H1 (cell line): ENCODE data around the gene CADPS. TPM values are rescaled to one million over a fixed set of nuclear protein-coding genes. Genes with fewer than 3 reads are reported as not detected.

ENCODE experiments used
- CTCF ChIA-PET: fragments of 300-600 bp; sonication (Branson Sonifier 250); formaldehyde crosslinking; loops from one replicate; lab custom pipeline; 2021; ENCODE audit not compliant: partially characterized antibody; lab: Charles Lee
- POLR2A ChIA-PET: fragments of 300-600 bp; sonication (Branson Sonifier 250); formaldehyde crosslinking; loops from one replicate; lab custom pipeline; 2021; ENCODE audit warnings: inconsistent platforms; ENCODE audit not compliant: partially characterized antibody; lab: Charles Lee
- DNase-seq, 2 experiments: peaks; one replicate each; pipeline versions ENCODE4 v3.0.0 to v3.0.0-alpha.2; 2010 to 2022; ENCODE audit warnings: low spot score in 2 of 2, low read depth in 1 of 2, mixed read lengths in 1 of 2
- FAIRE-seq: peaks from 2 replicates; lab custom pipeline; 2011; peaks lifted over from hg19 to GRCh38; lab: Jason Lieb, UNC
- H2AFZ ChIP-seq: 2 replicates; pipeline ENCODE4 v1.8.1; 2012; ENCODE audit warnings: low read length, inconsistent platforms
- H2AK5ac ChIP-seq: 2 replicates; pipeline ENCODE4 v1.6.1; 2013; ENCODE audit warnings: low read depth, low read length
- H2BK120ac ChIP-seq: replicated peaks from 2 replicates; pipeline ENCODE3; 2013; ENCODE audit warnings: low read depth, low read length, inconsistent platforms
- H2BK12ac ChIP-seq: 2 replicates; pipeline ENCODE4 v1.6.1; 2013; ENCODE audit warnings: low read depth, low read length
- H2BK15ac ChIP-seq: 2 replicates; pipeline ENCODE4 v1.6.1; 2013; ENCODE audit warnings: low read length
- H2BK20ac ChIP-seq: 2 replicates; pipeline ENCODE4 v1.6.1; 2013; ENCODE audit warnings: low read length
- H2BK5ac ChIP-seq: 2 replicates; pipeline ENCODE4 v1.6.1; 2013; ENCODE audit warnings: low read depth, low read length
- H3K14ac ChIP-seq: 2 replicates; pipeline ENCODE4 v1.6.1; 2013; ENCODE audit warnings: inconsistent platforms; ENCODE audit not compliant: insufficient read length
- H3K18ac ChIP-seq: 2 replicates; pipeline ENCODE4 v1.6.1; 2013; ENCODE audit warnings: low read length; ENCODE audit errors: extremely low read depth
- H3K23ac ChIP-seq: 2 replicates; pipeline ENCODE4 v1.6.1; 2013; ENCODE audit warnings: inconsistent platforms; ENCODE audit not compliant: insufficient read length
- H3K23me2 ChIP-seq: 2 replicates; pipeline ENCODE4 v1.6.1; 2013; ENCODE audit warnings: low read depth, low read length
- H3K27ac ChIP-seq: 2 replicates; pipeline ENCODE4 v1.6.1; 2011; ENCODE audit warnings: low read depth, low read length, inconsistent platforms
- H3K27me3 ChIP-seq, 4 experiments: replicated peaks in 1 of 4; 1 replicate in 1 of 4; 2 replicates in 3 of 4; pipeline versions ENCODE4 v1.6.1 to v1.8.1; 2011 to 2013; ENCODE audit warnings: low read length in 3 of 4, mild to moderate bottlenecking in 3 of 4, inconsistent platforms in 2 of 4, mixed read lengths in 2 of 4, moderate library complexity in 1 of 4; ENCODE audit not compliant: control insufficient read depth in 3 of 4, insufficient read depth in 3 of 4; ENCODE audit errors: extremely low read depth in 1 of 4
- H3K36me3 ChIP-seq, 4 experiments: 2 replicates each; pipeline versions ENCODE4 v1.6.1 to v1.8.1; 2011 to 2013; ENCODE audit warnings: mild to moderate bottlenecking in 4 of 4, low read length in 3 of 4, moderate library complexity in 2 of 4, control low read depth in 1 of 4, inconsistent platforms in 1 of 4; ENCODE audit not compliant: insufficient read depth in 4 of 4, control insufficient read depth in 2 of 4
- H3K4ac ChIP-seq: replicated peaks from 2 replicates; pipeline ENCODE3; 2013; ENCODE audit warnings: low read length, low read depth, mixed read lengths, inconsistent platforms; ENCODE audit not compliant: insufficient read length
- H3K4me1 ChIP-seq, 4 experiments: replicated peaks in 1 of 4; 1 replicate in 1 of 4; 2 replicates in 3 of 4; pipeline versions ENCODE4 v1.6.1 to v1.8.1; 2011 to 2013; ENCODE audit warnings: low read length in 3 of 4, inconsistent platforms in 2 of 4, mixed read lengths in 1 of 4; ENCODE audit not compliant: insufficient read depth in 4 of 4, control insufficient read depth in 3 of 4
- H3K4me2 ChIP-seq, 2 experiments: 2 replicates each; pipeline versions ENCODE4 v1.6.1 to v1.8.1; 2011 to 2013; ENCODE audit warnings: low read depth in 2 of 2, low read length in 2 of 2, control low read depth in 1 of 2, inconsistent platforms in 1 of 2, mild to moderate bottlenecking in 1 of 2; ENCODE audit not compliant: insufficient read depth in 1 of 2
- H3K4me3 ChIP-seq, 4 experiments: fragments of 200-600, 300-600 bp in 1 of 4; sonication (generic), shearing (Covaris generic), sonication (Bioruptor Twin) in 1 of 4; 2 replicates each; pipeline versions ENCODE4 v1.5.1 to v1.8.1; 2011 to 2016; ENCODE audit warnings: low read length in 4 of 4, low read depth in 3 of 4, control low read depth in 2 of 4, inconsistent platforms in 2 of 4, mild to moderate bottlenecking in 2 of 4, mixed read lengths in 1 of 4, moderate library complexity in 1 of 4; ENCODE audit not compliant: insufficient read depth in 2 of 4; ENCODE audit errors: extremely low read depth in 1 of 4
- H3K56ac ChIP-seq: replicated peaks from 2 replicates; pipeline ENCODE3; 2013; ENCODE audit warnings: low read depth, mild to moderate bottlenecking, mixed read lengths, low read length, inconsistent platforms; ENCODE audit not compliant: insufficient read length
- H3K79me1 ChIP-seq: 2 replicates; pipeline ENCODE4 v1.6.1; 2013; ENCODE audit warnings: low read depth, low read length, control low read depth
- H3K79me2 ChIP-seq, 2 experiments: 2 replicates each; pipeline versions ENCODE4 v1.6.1 to v1.8.1; 2012 to 2013; ENCODE audit warnings: low read length in 2 of 2, mild to moderate bottlenecking in 2 of 2, inconsistent platforms in 1 of 2; ENCODE audit not compliant: insufficient read depth in 2 of 2, control insufficient read depth in 1 of 2
- H3K9ac ChIP-seq, 4 experiments: replicated peaks in 1 of 4; 1 replicate in 1 of 4; 2 replicates in 3 of 4; pipeline versions ENCODE4 v1.6.1 to v1.8.1; 2011 to 2013; ENCODE audit warnings: low read depth in 3 of 4, low read length in 3 of 4, control low read depth in 2 of 4, mild to moderate bottlenecking in 2 of 4, moderate library complexity in 2 of 4, inconsistent platforms in 1 of 4; ENCODE audit errors: extremely low read depth in 1 of 4
- H3K9me3 ChIP-seq, 2 experiments: 2 replicates each; pipeline versions ENCODE4 v1.6.1 to v1.8.1; 2012 to 2013; ENCODE audit warnings: mild to moderate bottlenecking in 2 of 2, moderate library complexity in 2 of 2, control low read depth in 1 of 2, inconsistent platforms in 1 of 2, low read depth in 1 of 2, low read length in 1 of 2, mixed read lengths in 1 of 2; ENCODE audit not compliant: insufficient read depth in 2 of 2
- H4K20me1 ChIP-seq, 2 experiments: replicated peaks in 1 of 2; 2 replicates each; pipeline versions ENCODE3 to v1.8.1; 2011 to 2013; ENCODE audit warnings: inconsistent platforms in 2 of 2, low read length in 2 of 2, mild to moderate bottlenecking in 1 of 2; ENCODE audit not compliant: insufficient read depth in 2 of 2, control insufficient read depth in 1 of 2
- H4K5ac ChIP-seq: 2 replicates; pipeline ENCODE4 v1.6.1; 2013; ENCODE audit warnings: low read length, low read depth, mixed read lengths, inconsistent platforms; ENCODE audit not compliant: insufficient read length
- H4K8ac ChIP-seq: 2 replicates; pipeline ENCODE4 v1.8.0; 2013; ENCODE audit warnings: mild to moderate bottlenecking, moderate library complexity, low read length, inconsistent platforms; ENCODE audit not compliant: insufficient read depth; ENCODE audit errors: extremely low read depth
- H4K91ac ChIP-seq: replicated peaks from 2 replicates; pipeline ENCODE3; 2013; ENCODE audit warnings: low read length, mixed read lengths, inconsistent platforms; ENCODE audit not compliant: insufficient read length
- CTCF ChIP-seq, 3 experiments: IDR thresholded peaks; 1 replicate in 2 of 3; 2 replicates in 1 of 3; pipeline versions ENCODE4 v1.5.1 to v1.6.1; 2011; ENCODE audit warnings: low read length in 3 of 3, mild to moderate bottlenecking in 3 of 3, inconsistent platforms in 2 of 3, low read depth in 1 of 3, moderate library complexity in 1 of 3; ENCODE audit not compliant: insufficient read depth in 1 of 3; ENCODE audit errors: control extremely low read depth in 1 of 3
- E2F6 ChIP-seq: IDR thresholded peaks from 2 replicates; pipeline ENCODE4 v1.6.1; 2012; ENCODE audit warnings: inconsistent platforms
- EGR1 ChIP-seq: IDR thresholded peaks from 2 replicates; pipeline ENCODE4 v1.6.1; 2011; ENCODE audit warnings: low read depth, low read length, borderline replicate concordance
- GTF2F1 ChIP-seq: IDR thresholded peaks from 2 replicates; pipeline ENCODE4 v1.6.1; 2012; ENCODE audit warnings: low read depth, low read length, improper control_type of control experiment, borderline replicate concordance
- RAD21 ChIP-seq, 2 experiments: IDR thresholded peaks in 1 of 2; conservative IDR thresholded peaks in 1 of 2; 2 replicates each; pipeline ENCODE4 v1.6.1; 2011; ENCODE audit warnings: low read depth in 2 of 2, low read length in 2 of 2, improper control_type of control experiment in 1 of 2, inconsistent platforms in 1 of 2, mild to moderate bottlenecking in 1 of 2, moderate library complexity in 1 of 2
- SP2 ChIP-seq: IDR thresholded peaks from 2 replicates; pipeline ENCODE4 v1.6.1; 2012; ENCODE audit warnings: mild to moderate bottlenecking, low read length, inconsistent platforms
- WGBS, 2 experiments: shearing (Covaris generic) in 1 of 2; methylation state at CpG; one replicate each; pipeline versions ENCODE4 v1.1.6 to v1.1.7; 2013 to 2015; ENCODE audit warnings: low lambda C conversion rate in 2 of 2, mixed read lengths in 2 of 2, inconsistent platforms in 1 of 2, low coverage in 1 of 2, missing lambda C conversion rate in 1 of 2; ENCODE audit not compliant: insufficient replicate concordance in 2 of 2, insufficient coverage in 1 of 2, insufficient read length in 1 of 2; ENCODE audit errors: extremely low coverage in 1 of 2, missing lambda C conversion rate in 1 of 2; 5-methylcytosine and 5-hydroxymethylcytosine counted together
- polyA plus RNA-seq, 7 experiments: library from polyadenylated mRNA; depleted of rRNA in 3 of 7; stranded (reverse) in 5 of 7; unstranded in 2 of 7; fragments of >200 nt in 5 of 7; fragments of 200-250 nt in 2 of 7; gene quantifications; 1 replicate in 5 of 7; 2 replicates in 1 of 7; 4 replicates in 1 of 7; pipeline versions ENCODE4 v1.2.1 to v1.2.3, GENCODE V29; 2011 to 2013; ENCODE audit warnings: missing spikeins in 2 of 7, mixed read lengths in 2 of 7
- total RNA-seq: library from RNA; stranded (reverse); fragmentation: NEBNext Ultra II Directional; extraction: Animal tissue kit (Norgen Biotek cat#: 25700); gene quantifications from 2 replicates; pipeline ENCODE4 v1.2.1, GENCODE V29; 2021

CADPS gene
- total and polyA plus RNA-seq, 2 of the 8 experiments (the other 6 are each of a cell fraction or from before 2014, with no cell fraction given): 7.1 to 10.2 TPM

- WGBS, 2 experiments: 71% methylated on average over 4 of the region's 4 CpGs; no CpG with 5 or more reads in 1 of the 2 experiments
- Histone ChIP-seq H4K91ac (no peak overlapping the region), H3K36me3 (no peaks in the 10 kb centered on the region)
- peak; percentile 25 to 46 for TF ChIP-seq RAD21 (IDR thresholded peaks at IDR 0.05 in 1 of 2, conservative IDR thresholded peaks at IDR 0.05 in 1 of 2; ENCODE audit: low read depth in 2 of 2, low read length in 2 of 2)
- no peak for TF ChIP-seq E2F6
- TF ChIP-seq EGR1: no peak
- TF ChIP-seq GTF2F1: no peak
- no peak for TF ChIP-seq SP2
- TF ChIP-seq CTCF (IDR thresholded peaks at IDR 0.05; ENCODE audit: control extremely low read depth in 1 of 3, insufficient read depth in 1 of 3, low read depth in 1 of 3, low read length in 3 of 3): peak in 2 of 3 experiments; percentile 22 to 40; a peak in 2 of 4 replicates
- TF ChIP-seq, all 59 proteins: peak for 2
- Histone ChIP-seq H3K27ac (no peak overlapping the region), H2BK20ac (no peak overlapping the region), H2BK120ac (no peak overlapping the region), H2BK15ac (no peak overlapping the region), H3K9me3 (no peaks in the 10 kb centered on the region), H3K23me2 (no peaks in the 10 kb centered on the region), H3K79me2 (no peaks in the 10 kb centered on the region), H3K4me2 (no peak overlapping the region), H3K4me3 (no peak overlapping the region), H3K14ac (no peak overlapping the region), H3K4ac (no peak overlapping the region), H3K23ac (no peak overlapping the region), H2BK5ac (no peak overlapping the region), H3K79me1 (no peaks in the 10 kb centered on the region), H3K4me1 (no peaks in the 10 kb centered on the region), H2AK5ac (no peak overlapping the region), H3K27me3 (peaks cover 0 to 1% (median 0%) of the 10 kb centered on the region in 4 experiments; a peak in 1 of 7 replicates), H3K56ac (no peak overlapping the region), H3K9ac (no peak overlapping the region), H2BK12ac (no peak overlapping the region), H4K20me1 (no peaks in the 10 kb centered on the region), H4K8ac (no peak overlapping the region), H4K5ac (no peak overlapping the region), H3K18ac (no peak overlapping the region), H2AFZ (no peak overlapping the region)
- ChIA-PET CTCF (interaction anchor here (0.6 to 13.2 kb wide), 33 partner anchors 9 to 584 kb away, joined by 3 to 216 read pairs (median 4); no protein-coding TSS in a partner anchor), POLR2A (interaction anchor here (1.2 kb wide), 1 partner anchor 9 kb away, joined by 4 read pairs; no protein-coding TSS in a partner anchor)
- FAIRE-seq (peak; percentile 24), DNase-seq (no peak)
Measured at GRCh38 chr3:62659660-62660059, 215.6 kb downstream of the CADPS start.
